ENCODE measurements around the gene DENND1A.

The DENND1A gene

GRCh38 chr9:123518338-123518737 is 411.6 kb downstream of the DENND1A start:
- no peaks in the 10 kb centered on the region for H3K36me3 ChIP-seq (ENCODE audit: insufficient read depth, low read length)
- H2AFZ ChIP-seq (ENCODE audit: low read length), result no peak overlapping the region
- no peaks in the 10 kb centered on the region for H3K9me3 ChIP-seq (ENCODE audit: insufficient read depth, low read depth, low read length)
- no peaks in the 10 kb centered on the region for H3K79me2 ChIP-seq (ENCODE audit: insufficient read depth, low read length)
- no peaks in the 10 kb centered on the region for H3K27me3 ChIP-seq (ENCODE audit: insufficient read depth, low read length, poor library complexity, severe bottlenecking)
- no peaks in the 10 kb centered on the region for H3K4me1 ChIP-seq (ENCODE audit: insufficient read depth, low read length, poor library complexity, severe bottlenecking)
- no peak for TF ChIP-seq EZH2phosphoT487 (IDR thresholded peaks at IDR 0.05; ENCODE audit: borderline replicate concordance)
- TF ChIP-seq CTCF (conservative IDR thresholded peaks at IDR 0.05; ENCODE audit: low read length), result no peak
- H3K4me3 ChIP-seq (ENCODE audit: low read length, poor library complexity, severe bottlenecking), result no peak overlapping the region
- no peaks in the 10 kb centered on the region for H3F3A ChIP-seq (ENCODE audit: low read depth)
- no peak overlapping the region for H3K4me2 ChIP-seq (ENCODE audit: low read depth, low read length, poor library complexity, severe bottlenecking)
- H3K9ac ChIP-seq (ENCODE audit: low read depth, low read length, poor library complexity, severe bottlenecking), result no peak overlapping the region
- no peaks in the 10 kb centered on the region for H4K20me1 ChIP-seq (ENCODE audit: insufficient read depth, low read length, poor library complexity, severe bottlenecking)
- no peaks in the 10 kb centered on the region for H3K9me2 ChIP-seq (replicated peaks; ENCODE audit: low read depth, low read length)

- Histone ChIP-seq H3K36me3 (ENCODE audit: insufficient read depth, low read length) (no peaks in the 10 kb centered on the region), H3K9me3 (ENCODE audit: insufficient read depth, low read depth, low read length) (no peaks in the 10 kb centered on the region), H3K79me2 (ENCODE audit: insufficient read depth, low read length) (no peaks in the 10 kb centered on the region), H3K27me3 (ENCODE audit: insufficient read depth, low read length, poor library complexity, severe bottlenecking) (no peaks in the 10 kb centered on the region), H3K4me3 (ENCODE audit: low read length, poor library complexity, severe bottlenecking) (no peak overlapping the region), H3K4me2 (ENCODE audit: low read depth, low read length, poor library complexity, severe bottlenecking) (no peak overlapping the region), H2AFZ (ENCODE audit: low read length) (no peak overlapping the region), H4K20me1 (ENCODE audit: insufficient read depth, low read length, poor library complexity, severe bottlenecking) (no peaks in the 10 kb centered on the region), H3K9ac (ENCODE audit: low read depth, low read length, poor library complexity, severe bottlenecking) (no peak overlapping the region), H3F3A (ENCODE audit: low read depth) (no peaks in the 10 kb centered on the region), H3K9me2 (replicated peaks; ENCODE audit: low read depth, low read length) (no peaks in the 10 kb centered on the region), H3K4me1 (ENCODE audit: insufficient read depth, low read length, poor library complexity, severe bottlenecking) (no peaks in the 10 kb centered on the region)
- TF ChIP-seq EZH2phosphoT487 (IDR thresholded peaks at IDR 0.05; ENCODE audit: borderline replicate concordance) (no peak), CTCF (conservative IDR thresholded peaks at IDR 0.05; ENCODE audit: low read length) (no peak)
Observed at GRCh38 chr9:123517512-123517911, 412.4 kb downstream of the DENND1A start.

- Histone ChIP-seq H3F3A (ENCODE audit: low read depth) (no peaks in the 10 kb centered on the region), H2AFZ (ENCODE audit: low read length) (no peak overlapping the region), H3K27me3 (ENCODE audit: insufficient read depth, low read length, poor library complexity, severe bottlenecking) (no peaks in the 10 kb centered on the region), H3K9me2 (replicated peaks; ENCODE audit: low read depth, low read length) (no peaks in the 10 kb centered on the region), H3K79me2 (ENCODE audit: insufficient read depth, low read length) (no peaks in the 10 kb centered on the region), H3K4me1 (ENCODE audit: insufficient read depth, low read length, poor library complexity, severe bottlenecking) (no peaks in the 10 kb centered on the region), H3K4me2 (ENCODE audit: low read depth, low read length, poor library complexity, severe bottlenecking) (no peak overlapping the region), H3K9me3 (ENCODE audit: insufficient read depth, low read depth, low read length) (no peaks in the 10 kb centered on the region), H3K36me3 (ENCODE audit: insufficient read depth, low read length) (no peaks in the 10 kb centered on the region), H3K9ac (ENCODE audit: low read depth, low read length, poor library complexity, severe bottlenecking) (no peak overlapping the region), H4K20me1 (ENCODE audit: insufficient read depth, low read length, poor library complexity, severe bottlenecking) (no peaks in the 10 kb centered on the region), H3K4me3 (ENCODE audit: low read length, poor library complexity, severe bottlenecking) (no peak overlapping the region)
- TF ChIP-seq CTCF (conservative IDR thresholded peaks at IDR 0.05; ENCODE audit: low read length), result no peak
- no peak for TF ChIP-seq EZH2phosphoT487 (IDR thresholded peaks at IDR 0.05; ENCODE audit: borderline replicate concordance)
Observed at GRCh38 chr9:123514766-123515165, 415.2 kb downstream of the DENND1A start.
